Measurements from ENCODE around the gene KRTAP5-5. TPM values are rescaled to one million over a fixed set of nuclear protein-coding genes. Genes with fewer than 3 reads are reported as not detected.
"Not testable (repeated sequence)": the region's sequence is repeated elsewhere in the genome, so short reads cannot be mapped to it uniquely, and the experiment has no call there.

The KRTAP5-5 gene
- total and polyA plus RNA-seq, 10 donors, result not detected

GRCh38 chr11:1596576-1597121 lies 32.9 kb upstream of the KRTAP5-5 start:
- peak overlapping the region in 3 of 8 donors; percentile 37 to 63 (median 44) for H3K27ac ChIP-seq
- peak; percentile 55 for DNase-seq
- H3K9me3 ChIP-seq; H3K36me3 ChIP-seq; H3K4me3 ChIP-seq; intact Hi-C loops (cut with DNase I; ENCODE audit: low total_unique reads): not testable (repeated sequence)
- H3K27me3 ChIP-seq (replicated peaks in 1 of 7), result peaks cover 0 to 84% (median 0%) of the 10 kb centered on the region in 7 donors
- WGBS, 5 donors, result 58 to 72% (median 65%) methylated on average over 15 to 19 of the region's 19 CpGs
- peaks cover 0 to 19% (median 6%) of the 10 kb centered on the region in 6 donors for H3K4me1 ChIP-seq
- TF ChIP-seq POLR2AphosphoS5 (IDR thresholded peaks at IDR 0.05), result peak in 2 of 3 donors; percentile 15 to 16

GRCh38 chr11:1597331-1597993 lies 32.1 kb upstream of the KRTAP5-5 start:
- Histone ChIP-seq H3K27me3 (replicated peaks in 1 of 7) (peaks cover 0 to 84% (median 0%) of the 10 kb centered on the region in 7 donors), H3K4me3 (no peak overlapping the region), H3K36me3 (no peaks in the 10 kb centered on the region), H3K27ac (peak overlapping the region in 3 of 8 donors; percentile 37 to 63 (median 44)), H3K9me3 (no peaks in the 10 kb centered on the region), H3K4me1 (peaks cover 0 to 19% (median 6%) of the 10 kb centered on the region in 6 donors)
- peak; percentile 49 for DNase-seq
- intact Hi-C loops (cut with DNase I; ENCODE audit: low total_unique reads), result no loop called here
- TF ChIP-seq POLR2A (IDR thresholded peaks at IDR 0.05) (no peak), POLR2AphosphoS5 (IDR thresholded peaks at IDR 0.05) (no peak), CTCF (IDR thresholded peaks at IDR 0.05 in 8 of 11, conservative IDR thresholded peaks at IDR 0.05 in 3 of 11) (no peak)
- 78 to 87% (median 81%) methylated on average over 9 to 10 of the region's 10 CpGs for WGBS, 5 donors

- intact Hi-C loops (cut with DNase I; ENCODE audit: low total_unique reads), result no loop called here
- TF ChIP-seq POLR2A (IDR thresholded peaks at IDR 0.05) (no peak), POLR2AphosphoS5 (IDR thresholded peaks at IDR 0.05) (no peak), CTCF (IDR thresholded peaks at IDR 0.05 in 8 of 11, conservative IDR thresholded peaks at IDR 0.05 in 3 of 11) (no peak)
- Histone ChIP-seq H3K27me3 (replicated peaks in 1 of 7) (peaks cover 0 to 79% (median 0%) of the 10 kb centered on the region in 7 donors), H3K4me1 (peaks cover 0 to 19% (median 6%) of the 10 kb centered on the region in 6 donors), H3K9me3 (no peaks in the 10 kb centered on the region), H3K27ac (peak within 1 kb of the TSS in 3 of 8 donors; percentile 37 to 63 (median 44)), H3K4me3 (no peak within 1 kb of the TSS), H3K36me3 (no peaks in the 10 kb centered on the region)
- DNase-seq, result peak; percentile 48
- WGBS, 5 donors, result 47 to 76% (median 52%) methylated on average over 2 to 4 of the region's 4 CpGs
Observed at GRCh38 chr11:1597994-1598380, 31.6 kb upstream of the KRTAP5-5 start, which contains the start of gene KRTAP5-2. Gene KRTAP5-2 (minus strand): TSS chr11:1598294. CDS start chr11:1598250, 44 bp downstream.

GRCh38 chr11:1598406-1598805 lies 31.2 kb upstream of the KRTAP5-5 start:
- H3K9me3 ChIP-seq; H3K27ac ChIP-seq; DNase-seq; intact Hi-C loops (cut with DNase I; ENCODE audit: low total_unique reads); H3K36me3 ChIP-seq; H3K4me3 ChIP-seq: not testable (repeated sequence)
- peaks cover 0 to 19% (median 6%) of the 10 kb centered on the region in 6 donors for H3K4me1 ChIP-seq
- 75 to 86% (median 81%) methylated on average over 3 of the region's 3 CpGs for WGBS, 5 donors
- H3K27me3 ChIP-seq (replicated peaks in 1 of 7), result peaks cover 0 to 74% (median 0%) of the 10 kb centered on the region in 7 donors

- Histone ChIP-seq H3K9me3 (no peaks in the 10 kb centered on the region), H3K4me3 (no peak overlapping the region), H3K4me1 (peaks cover 0 to 19% (median 6%) of the 10 kb centered on the region in 6 donors), H3K27me3 (replicated peaks in 1 of 7) (peaks cover 0 to 70% (median 0%) of the 10 kb centered on the region in 7 donors), H3K36me3 (no peaks in the 10 kb centered on the region), H3K27ac (no peak overlapping the region)
- TF ChIP-seq POLR2A (IDR thresholded peaks at IDR 0.05) (no peak), POLR2AphosphoS5 (IDR thresholded peaks at IDR 0.05) (no peak), CTCF (IDR thresholded peaks at IDR 0.05 in 8 of 11, conservative IDR thresholded peaks at IDR 0.05 in 3 of 11) (no peak)
- DNase-seq, result peak; percentile 25
- 44 to 71% (median 62%) methylated on average over 5 to 6 of the region's 6 CpGs for WGBS, 5 donors
- intact Hi-C loops (cut with DNase I; ENCODE audit: low total_unique reads), result no loop called here
Observed at GRCh38 chr11:1598816-1599215, 30.8 kb upstream of the KRTAP5-5 start.
